Coronary artery (tissue), 2 donors: ENCODE data around the gene KCNJ2.
A peak's percentile ranks its signal among the peaks of the same experiment; 100 is the strongest.

Experiments
- DNase-seq: peaks from one replicate; pipeline ENCODE4 v3.0.0-alpha.2; 2017; ENCODE audit warnings: low spot score
- H3K27ac ChIP-seq, 2 donors: fragments of 200-600 bp; sonication (generic); one replicate each; pipeline ENCODE4 v1.5.1; 2016 to 2019
- H3K4me3 ChIP-seq: fragments of 200-600 bp; sonication (generic); 2 replicates; pipeline ENCODE4 v1.5.1; 2016; ENCODE audit warnings: mild to moderate bottlenecking, moderate library complexity
- TF ChIP-seq, protein P1 (sequence below): fragments of 200-600 bp; sonication (generic); IDR thresholded peaks from one replicate; pipeline ENCODE4 v1.5.1; 2019; ENCODE audit warnings: antibody characterized with exemption

The KCNJ2 gene

DNA sequence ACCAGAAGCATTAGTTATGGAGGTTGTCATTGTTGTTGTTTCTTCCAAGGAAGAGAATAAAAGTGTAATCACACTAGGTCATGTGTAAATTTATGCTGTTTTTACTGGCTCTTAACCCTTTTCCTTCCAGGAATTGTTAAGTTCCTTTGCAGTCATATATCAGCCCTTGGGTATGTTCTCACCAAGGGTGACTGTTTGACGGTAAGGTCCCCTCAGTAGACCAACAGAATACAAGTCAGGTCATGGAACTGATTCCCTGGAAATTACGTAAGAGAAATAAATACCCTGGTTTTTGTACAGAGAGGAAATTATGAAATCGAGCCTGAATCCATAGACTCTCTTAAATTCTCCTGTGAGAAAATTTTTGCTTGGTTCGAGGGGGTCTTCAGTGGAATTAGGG is 11.2 kb upstream of the KCNJ2 start:
- TF ChIP-seq, protein P1, sequence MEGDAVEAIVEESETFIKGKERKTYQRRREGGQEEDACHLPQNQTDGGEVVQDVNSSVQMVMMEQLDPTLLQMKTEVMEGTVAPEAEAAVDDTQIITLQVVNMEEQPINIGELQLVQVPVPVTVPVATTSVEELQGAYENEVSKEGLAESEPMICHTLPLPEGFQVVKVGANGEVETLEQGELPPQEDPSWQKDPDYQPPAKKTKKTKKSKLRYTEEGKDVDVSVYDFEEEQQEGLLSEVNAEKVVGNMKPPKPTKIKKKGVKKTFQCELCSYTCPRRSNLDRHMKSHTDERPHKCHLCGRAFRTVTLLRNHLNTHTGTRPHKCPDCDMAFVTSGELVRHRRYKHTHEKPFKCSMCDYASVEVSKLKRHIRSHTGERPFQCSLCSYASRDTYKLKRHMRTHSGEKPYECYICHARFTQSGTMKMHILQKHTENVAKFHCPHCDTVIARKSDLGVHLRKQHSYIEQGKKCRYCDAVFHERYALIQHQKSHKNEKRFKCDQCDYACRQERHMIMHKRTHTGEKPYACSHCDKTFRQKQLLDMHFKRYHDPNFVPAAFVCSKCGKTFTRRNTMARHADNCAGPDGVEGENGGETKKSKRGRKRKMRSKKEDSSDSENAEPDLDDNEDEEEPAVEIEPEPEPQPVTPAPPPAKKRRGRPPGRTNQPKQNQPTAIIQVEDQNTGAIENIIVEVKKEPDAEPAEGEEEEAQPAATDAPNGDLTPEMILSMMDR = no peak
- Histone ChIP-seq H3K27ac (no peak overlapping the region), H3K4me3 (no peak overlapping the region)
- DNase-seq = no peak

DNA sequence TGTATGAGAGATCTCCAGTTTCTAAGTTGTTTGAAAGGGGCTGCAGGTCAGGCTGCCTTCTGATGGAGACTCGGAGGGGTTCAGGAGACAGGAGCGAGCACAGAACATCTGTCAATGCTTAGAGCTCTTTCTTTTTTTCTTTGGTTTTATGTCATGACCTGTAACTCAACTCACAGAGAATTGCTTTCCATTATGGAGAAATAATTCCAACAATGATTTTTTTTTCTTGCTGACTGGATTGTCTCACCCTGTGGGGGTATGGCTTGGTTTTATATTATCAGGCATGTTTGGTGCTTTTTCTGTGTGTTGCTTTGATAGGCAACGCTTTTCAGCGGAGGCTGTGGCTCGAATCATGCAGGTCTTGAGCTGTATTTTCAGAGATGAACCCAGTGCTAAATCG is 10.7 kb upstream of the KCNJ2 start:
- TF ChIP-seq, protein P1 = no peak
- DNase-seq = no peak
- Histone ChIP-seq H3K4me3 (no peak overlapping the region), H3K27ac (no peak overlapping the region)

DNA sequence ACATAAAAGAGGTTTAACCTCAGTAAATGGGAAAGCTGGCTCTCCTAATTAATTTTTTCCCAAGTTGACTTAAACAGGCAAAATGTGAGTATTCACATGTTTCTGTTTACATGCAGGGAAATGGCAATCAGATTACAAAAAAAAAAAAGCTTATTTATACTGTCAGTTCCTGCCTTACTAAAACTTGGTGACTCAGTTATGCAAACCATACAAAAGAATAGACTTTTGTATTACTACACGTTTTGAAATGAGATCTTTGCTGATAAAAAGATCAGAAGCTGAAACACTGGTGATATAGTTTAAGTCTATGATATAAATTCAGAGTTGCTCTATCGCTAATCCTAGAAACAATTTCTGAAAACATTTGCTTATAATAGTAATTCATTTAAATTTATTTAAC is 9.4 kb upstream of the KCNJ2 start:
- TF ChIP-seq, protein P1 = no peak
- no peak for DNase-seq
- H3K4me3 ChIP-seq = no peak overlapping the region
- no peak overlapping the region for H3K27ac ChIP-seq

DNA sequence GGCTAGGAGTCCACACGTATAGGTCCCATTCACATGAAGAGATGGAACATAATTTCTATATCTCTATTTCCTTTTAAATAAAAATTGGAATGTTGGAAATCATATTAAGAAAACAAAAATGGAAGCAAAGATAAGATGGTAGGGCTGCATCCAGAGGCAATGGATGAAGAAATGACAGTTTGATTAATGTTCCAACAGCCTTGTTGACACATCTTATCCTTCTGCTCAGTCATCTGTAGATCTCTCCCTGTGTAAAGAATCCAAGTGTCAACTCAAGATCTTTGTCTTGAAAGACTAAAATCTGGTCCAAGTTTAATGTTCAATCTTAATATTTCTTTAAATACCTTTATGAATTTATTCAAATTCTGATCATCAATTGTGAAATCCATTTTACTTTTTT is 7.8 kb upstream of the KCNJ2 start:
- no peak for DNase-seq
- H3K4me3 ChIP-seq = no peak overlapping the region
- H3K27ac ChIP-seq = no peak overlapping the region
- TF ChIP-seq, protein P1 = no peak

DNA sequence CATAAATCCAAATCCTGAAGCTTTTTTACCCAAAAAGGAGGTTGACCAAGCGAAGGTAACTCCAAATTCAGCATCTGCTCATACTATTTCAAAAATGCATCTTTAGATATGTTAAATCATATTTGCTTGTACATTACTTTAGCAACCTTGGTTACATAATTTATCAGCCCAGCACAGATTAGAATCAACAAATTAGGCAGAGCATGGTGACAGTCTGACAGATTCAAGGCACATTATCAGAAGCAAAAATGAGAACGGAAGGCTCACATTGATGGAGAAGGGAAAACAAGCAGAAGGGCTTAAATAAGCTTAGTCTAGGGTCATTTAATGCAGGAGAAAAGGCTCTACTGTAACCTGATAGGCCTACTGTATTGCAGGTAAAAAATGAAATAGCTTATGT is 3.9 kb upstream of the KCNJ2 start:
- no peak overlapping the region for H3K4me3 ChIP-seq
- no peak for DNase-seq
- TF ChIP-seq, protein P1 = no peak
- H3K27ac ChIP-seq = no peak overlapping the region

DNA sequence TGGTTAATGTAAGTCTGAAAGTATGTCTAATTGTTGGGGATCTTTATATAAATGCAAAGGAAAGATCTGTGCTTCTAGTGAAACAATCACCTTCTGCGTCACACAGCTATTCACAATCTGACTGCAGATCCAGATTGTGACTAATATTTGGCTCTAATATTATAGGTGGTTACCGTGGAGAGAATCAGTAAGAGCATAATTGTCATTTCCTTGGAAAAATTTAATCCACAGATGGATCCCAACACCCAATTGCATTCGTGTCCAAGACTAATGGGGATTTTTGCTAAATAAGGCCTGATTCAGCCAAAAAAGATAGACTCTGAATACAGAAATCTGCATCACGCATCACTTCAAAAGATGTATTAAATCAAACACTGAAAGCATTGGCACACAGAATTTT is 2.7 kb upstream of the KCNJ2 start:
- H3K27ac ChIP-seq = no peak overlapping the region
- no peak for DNase-seq
- TF ChIP-seq, protein P1 = no peak
- no peak overlapping the region for H3K4me3 ChIP-seq

DNA sequence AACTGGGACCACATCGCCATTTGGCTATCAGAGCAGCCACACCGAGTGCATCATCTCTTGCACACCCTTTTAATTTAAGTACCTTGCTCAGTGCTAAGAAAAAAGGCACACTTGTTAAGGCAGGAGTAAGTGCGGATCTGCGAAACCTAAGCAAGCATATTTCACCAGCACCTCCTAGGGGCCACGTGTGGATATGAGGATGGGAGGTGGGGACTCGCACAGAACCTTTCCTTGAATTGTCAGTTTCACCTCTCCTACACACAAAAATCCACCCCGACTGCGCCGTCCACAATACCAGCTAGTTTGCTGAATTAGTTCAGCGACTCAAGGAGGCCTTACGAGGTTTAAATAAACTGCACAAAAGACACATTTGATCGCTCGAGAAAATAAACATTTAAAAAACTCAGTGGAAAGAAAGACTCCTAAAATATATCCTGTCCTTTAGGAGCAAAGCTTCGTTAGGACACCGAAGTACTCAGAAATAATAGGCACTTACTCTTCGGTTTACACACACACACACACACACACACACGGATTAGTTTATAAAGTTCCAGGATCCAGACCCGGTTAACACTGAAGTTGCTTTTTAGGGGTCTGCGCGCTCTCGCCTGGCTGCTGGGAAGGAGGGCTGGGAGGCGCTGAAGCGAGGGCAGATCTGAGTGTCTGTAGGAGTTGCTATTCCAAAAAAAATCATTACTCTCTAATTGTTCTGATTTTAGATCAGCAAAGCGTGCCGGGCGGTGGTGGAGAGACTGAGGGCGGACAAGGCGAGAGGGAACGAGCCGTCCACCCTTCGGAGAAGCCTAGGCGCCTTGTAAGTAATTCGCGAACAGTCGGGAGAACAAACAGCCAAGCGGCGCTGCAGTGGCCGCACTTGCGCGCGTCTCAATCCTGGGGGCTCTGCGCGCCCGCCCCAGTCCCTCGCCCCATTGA is 1.0 kb upstream of the KCNJ2 start:
- TF ChIP-seq, protein P1 = no peak
- Histone ChIP-seq H3K4me3 (peak overlapping the region; percentile 85), H3K27ac (peak overlapping the region; percentile 46 to 84)
- DNase-seq = no peak
